Loucy (cell line): ENCODE measurements around the gene SPTBN2.

Experiments used
- CTCF ChIP-seq: fragments of 200-600 bp; sonication (generic); conservative IDR thresholded peaks from 2 replicates; pipeline ENCODE4 v1.5.1; 2014; ENCODE audit warnings: mild to moderate bottlenecking, antibody characterized with exemption, low read length
- EZH2phosphoT487 ChIP-seq: fragments of 200-600 bp; IDR thresholded peaks from 2 replicates; pipeline ENCODE4 v1.6.1; 2018; ENCODE audit warnings: antibody characterized with exemption, mild to moderate bottlenecking, moderate library complexity, borderline replicate concordance

GRCh38 chr11:66752148-66752547 lies 23.1 kb upstream of the SPTBN2 start:
- no peak for TF ChIP-seq CTCF
- no peak for TF ChIP-seq EZH2phosphoT487
